Activated CD8-positive, alpha-beta memory T cell treated with anti-CD3 and anti-CD28 coated beads for 36 hours (primary cell): ENCODE measurements around the gene TMEM258. TPM values are rescaled to one million over a fixed set of nuclear protein-coding genes. Genes with fewer than 3 reads are reported as not detected.

Experiments
- CTCF ChIA-PET: fragments of 350-600 bp; sonication (Branson Sonifier 250); formaldehyde crosslinking; loops from one replicate; lab custom pipeline; 2021; ENCODE audit warnings: antibody characterized with exemption; lab: Charles Lee
- POLR2A ChIA-PET: fragments of 350-600 bp; sonication (Branson Sonifier 250); formaldehyde crosslinking; loops from one replicate; lab custom pipeline; 2021; ENCODE audit warnings: antibody characterized with exemption; lab: Charles Lee
- total RNA-seq, 2 experiments: library from RNA; stranded (reverse); gene quantifications; one replicate each; pipeline ENCODE4 v1.2.3, GENCODE V29; 2021

TMEM258 gene
- 100 to 1,000 TPM; 152 to 160 TPM for total RNA-seq

- CTCF ChIA-PET: interaction anchor here (1.2 to 2.6 kb wide), 6 partner anchors 13 to 316 kb away, joined by 3 to 7 read pairs (median 4); no protein-coding TSS in a partner anchor
- POLR2A ChIA-PET: interaction anchor here (0.6 to 1.2 kb wide), 3 partner anchors 23 to 174 kb away, joined by 3 to 6 read pairs (median 3); no protein-coding TSS in a partner anchor
These were observed at the start of gene TMEM258, which contains the start of gene FEN1 for GRCh38 chr11:61792310-61793082. TSS of gene TMEM258 (minus strand) at chr11:61792599. CDS start at chr11:61792558, 41 bp downstream. TSS of gene FEN1 (plus strand) at chr11:61792911. CDS start at chr11:61795362, 2,451 bp downstream.

- ChIA-PET POLR2A (interaction anchor here (0.7 kb wide), 1 partner anchor 55 kb away, joined by 3 read pairs; no protein-coding TSS in a partner anchor), CTCF (no interaction called here)
These were observed 49.5 kb upstream of the TMEM258 start for GRCh38 chr11:61841636-61842527.

DNA sequence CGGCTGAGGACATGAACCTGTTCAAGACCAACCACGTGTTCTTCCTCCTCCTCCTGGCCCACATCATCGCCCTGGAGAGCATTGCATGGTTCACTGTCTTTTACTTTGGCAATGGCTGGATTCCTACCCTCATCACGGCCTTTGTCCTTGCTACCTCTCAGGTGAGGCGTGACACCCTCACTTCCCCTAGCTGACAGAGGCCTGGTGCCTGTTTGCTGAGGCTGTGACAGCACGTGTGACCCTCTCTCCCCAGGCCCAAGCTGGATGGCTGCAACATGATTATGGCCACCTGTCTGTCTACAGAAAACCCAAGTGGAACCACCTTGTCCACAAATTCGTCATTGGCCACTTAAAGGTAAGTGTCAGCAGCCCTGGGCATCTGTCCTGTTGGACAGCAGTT lies 48.0 kb upstream of the TMEM258 start:
- CTCF ChIA-PET: interaction anchor here (0.6 to 0.9 kb wide), 2 partner anchors 43 to 93 kb away, joined by 4 to 5 read pairs; no protein-coding TSS in a partner anchor
- POLR2A ChIA-PET: no interaction called here

DNA sequence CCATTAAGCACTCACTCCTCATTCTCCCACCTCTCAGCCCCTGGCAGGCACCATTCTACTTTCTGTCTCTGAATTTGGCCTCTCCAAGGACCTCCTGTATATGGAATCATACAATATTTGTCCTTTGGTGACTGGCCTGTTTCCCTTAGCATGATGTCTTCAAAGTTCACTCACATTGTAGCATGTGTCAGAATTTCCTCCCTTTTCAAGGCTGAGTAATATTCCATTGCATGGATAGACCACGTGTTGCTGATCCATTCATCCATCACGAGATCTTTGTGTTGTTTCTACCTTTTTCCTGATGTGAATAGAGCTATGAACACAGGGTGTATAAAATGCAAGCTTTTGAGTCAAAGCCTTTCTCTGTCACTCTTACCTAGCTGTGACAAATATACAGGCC lies 47.3 kb upstream of the TMEM258 start:
- ChIA-PET POLR2A (no interaction called here), CTCF (no interaction called here)

DNA sequence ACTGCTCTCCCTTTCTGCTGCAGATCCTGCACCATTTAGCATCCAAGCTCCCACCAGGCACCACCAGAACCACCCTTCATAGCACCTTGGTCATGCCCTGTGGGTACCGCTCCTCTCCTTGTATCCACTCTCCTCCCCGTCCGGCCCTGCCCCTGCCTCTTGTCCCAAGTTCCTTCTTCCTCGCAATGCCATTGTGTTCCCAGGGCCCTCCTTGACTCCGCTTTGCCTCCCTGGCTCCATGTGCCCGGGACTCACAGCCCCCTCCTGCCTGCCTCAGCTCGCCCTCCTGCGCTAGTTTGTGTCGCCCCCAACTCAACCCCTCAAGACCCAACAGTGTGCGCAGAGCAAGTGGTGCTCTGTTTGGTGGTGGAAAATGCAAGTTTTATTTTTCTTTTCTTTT lies 46.5 kb upstream of the TMEM258 start:
- POLR2A ChIA-PET: no interaction called here

GRCh38 chr11:61838501-61838900 lies 46.1 kb upstream of the TMEM258 start:
- POLR2A ChIA-PET: no interaction called here
- CTCF ChIA-PET: no interaction called here

More for the DNA sequence above, 46.5 kb upstream of the TMEM258 start:
- CTCF ChIA-PET: no interaction called here

DNA sequence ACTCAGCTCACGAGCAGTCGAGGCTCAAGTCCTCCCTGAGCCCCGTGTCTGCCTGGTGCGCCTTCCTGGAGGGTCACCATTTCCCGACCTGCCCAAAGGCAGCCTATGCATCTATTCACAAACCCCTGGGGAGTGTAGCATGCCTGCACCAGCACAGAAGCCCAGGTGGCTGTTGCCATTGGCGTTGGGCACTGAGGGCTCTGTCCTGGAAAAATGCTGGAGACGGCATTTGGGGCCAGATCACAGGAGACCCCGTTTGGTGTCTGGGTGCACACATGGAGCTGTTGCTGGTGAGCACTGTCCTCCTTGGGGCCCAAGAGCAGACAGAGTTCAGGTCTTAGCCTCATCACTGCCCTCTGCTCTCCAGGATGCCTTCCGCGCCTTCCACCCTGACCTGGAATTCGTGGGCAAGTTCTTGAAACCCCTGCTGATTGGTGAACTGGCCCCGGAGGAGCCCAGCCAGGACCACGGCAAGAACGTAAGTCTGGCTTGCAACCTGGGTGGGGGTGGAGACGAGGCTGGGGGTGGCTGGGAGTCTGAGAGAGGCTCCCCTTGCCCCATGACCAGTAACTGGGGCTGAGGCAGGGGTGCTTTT lies 45.1 kb upstream of the TMEM258 start:
- CTCF ChIA-PET: no interaction called here
- POLR2A ChIA-PET: no interaction called here

DNA sequence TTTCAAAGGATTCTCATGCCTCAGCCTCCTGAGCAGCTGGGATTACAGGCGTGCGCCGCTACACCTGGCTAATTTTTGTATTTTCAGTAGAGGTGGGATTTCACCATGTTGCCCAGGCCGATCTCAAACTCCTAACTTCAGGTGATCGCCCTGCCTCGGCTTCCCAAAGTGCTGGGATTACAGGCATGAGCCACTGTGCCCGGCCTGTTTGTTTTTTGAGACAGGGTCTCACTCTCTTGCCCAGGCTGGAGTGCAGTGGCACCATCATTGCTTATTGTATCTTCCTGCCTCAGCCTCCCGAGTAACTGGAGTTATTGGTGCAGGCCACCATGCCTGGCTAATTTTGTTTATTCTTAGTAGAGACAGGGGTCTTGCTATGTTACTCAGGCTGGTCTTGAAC lies 43.8 kb upstream of the TMEM258 start:
- ChIA-PET CTCF (no interaction called here), POLR2A (no interaction called here)

DNA sequence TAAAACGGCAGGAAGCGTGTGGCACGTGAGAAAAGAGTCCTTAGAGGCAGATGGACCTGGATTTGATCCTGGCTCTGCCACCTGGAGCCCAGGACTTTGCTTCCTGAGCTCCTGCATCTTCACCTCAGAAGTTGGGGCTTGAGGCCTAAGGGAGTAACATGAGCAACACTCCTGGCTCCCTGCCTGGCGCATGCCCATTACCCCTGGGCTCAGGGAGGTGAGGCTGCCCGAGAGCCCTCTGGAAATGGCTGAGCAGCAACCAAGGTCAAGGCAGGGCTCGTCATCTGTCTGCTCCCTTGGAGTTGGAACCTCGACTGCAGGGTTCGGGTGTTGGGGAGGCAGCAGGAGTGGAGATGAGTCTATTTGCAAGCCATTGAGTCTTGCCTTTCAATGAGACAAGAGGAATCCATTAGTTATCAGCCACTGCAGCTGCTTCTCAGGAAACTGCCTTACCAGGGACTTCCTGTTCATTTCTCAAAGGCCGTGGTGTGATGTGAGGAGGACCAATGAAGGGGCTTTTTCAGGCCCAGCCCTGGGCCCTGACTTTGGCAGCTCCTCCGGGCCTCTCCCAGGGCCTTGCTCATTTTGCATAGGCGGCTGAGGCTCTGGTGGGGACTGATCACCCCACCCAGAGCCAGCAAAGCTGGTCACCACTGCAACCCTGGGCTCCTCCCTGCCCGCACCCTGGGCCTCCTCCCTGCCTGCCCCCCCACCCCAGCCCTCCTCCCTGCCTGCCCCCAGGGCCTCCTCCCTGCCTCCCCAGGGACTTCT lies 42.1 kb upstream of the TMEM258 start:
- CTCF ChIA-PET: interaction anchor here (1.1 to 1.4 kb wide), 3 partner anchors 37 to 248 kb away, joined by 4 to 5 read pairs (median 4); no protein-coding TSS in a partner anchor
- POLR2A ChIA-PET: no interaction called here

DNA sequence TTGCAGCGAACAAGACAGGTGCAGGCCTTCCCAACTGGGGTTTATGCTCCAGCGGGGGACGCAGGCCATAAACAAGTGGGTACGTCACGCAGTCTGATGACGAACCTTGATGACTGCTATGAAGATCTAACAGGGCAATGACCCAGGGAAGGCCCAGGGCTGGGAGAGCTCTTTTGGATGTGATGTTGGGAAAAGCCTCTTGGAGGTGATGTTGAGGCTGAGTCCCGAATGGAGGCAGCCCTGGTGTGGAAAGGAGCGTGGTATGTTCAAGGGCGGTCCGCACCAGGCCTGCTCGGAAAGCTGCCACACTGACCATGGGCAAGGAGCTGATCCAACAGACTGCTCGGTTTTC lies 41.5 kb upstream of the TMEM258 start:
- ChIA-PET CTCF (interaction anchor here (1.1 to 1.4 kb wide), 2 partner anchors 36 to 248 kb away, joined by 4 read pairs; no protein-coding TSS in a partner anchor), POLR2A (no interaction called here)

DNA sequence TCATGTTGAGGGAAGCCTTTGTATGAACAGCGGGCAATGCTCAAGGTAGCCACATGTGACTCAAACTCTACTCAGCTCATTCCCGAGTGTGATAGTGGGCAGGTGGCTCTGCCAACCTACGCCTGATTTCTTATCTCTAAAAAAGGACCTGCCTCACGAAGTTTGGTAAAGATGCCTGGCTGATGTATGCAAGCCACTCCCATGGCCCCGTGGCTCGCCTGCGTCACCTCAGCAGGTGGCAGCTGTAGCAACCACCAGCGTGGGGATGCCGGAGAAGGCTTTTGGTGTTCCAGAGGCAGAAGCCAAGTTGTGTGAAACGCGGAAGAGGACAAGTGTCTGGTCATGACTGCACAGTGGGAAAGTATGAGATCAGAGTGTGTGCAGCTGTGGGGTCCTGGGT lies 41.1 kb upstream of the TMEM258 start:
- ChIA-PET CTCF (interaction anchor here (1.1 kb wide), 1 partner anchor 36 kb away, joined by 4 read pairs; no protein-coding TSS in a partner anchor), POLR2A (no interaction called here)

DNA sequence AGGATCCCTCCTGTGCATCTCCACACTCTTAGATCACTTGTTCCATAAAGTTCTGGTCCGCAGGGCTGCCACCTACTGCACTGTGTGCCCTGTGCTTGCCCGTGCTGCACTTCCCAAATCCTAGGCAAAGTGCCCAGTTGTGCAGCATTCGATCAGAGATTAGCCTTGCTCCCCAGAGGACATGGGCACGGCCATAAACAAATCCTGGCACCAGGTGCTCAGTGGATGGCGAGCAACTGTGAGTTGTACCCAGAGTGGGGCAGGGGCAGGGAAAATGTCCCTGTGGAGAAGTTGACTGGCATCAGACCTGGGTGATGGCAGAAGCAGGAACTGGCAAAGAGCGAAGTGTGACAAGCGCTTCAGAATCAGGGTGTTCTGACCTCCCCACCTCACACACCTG lies 40.4 kb upstream of the TMEM258 start:
- POLR2A ChIA-PET: no interaction called here

DNA sequence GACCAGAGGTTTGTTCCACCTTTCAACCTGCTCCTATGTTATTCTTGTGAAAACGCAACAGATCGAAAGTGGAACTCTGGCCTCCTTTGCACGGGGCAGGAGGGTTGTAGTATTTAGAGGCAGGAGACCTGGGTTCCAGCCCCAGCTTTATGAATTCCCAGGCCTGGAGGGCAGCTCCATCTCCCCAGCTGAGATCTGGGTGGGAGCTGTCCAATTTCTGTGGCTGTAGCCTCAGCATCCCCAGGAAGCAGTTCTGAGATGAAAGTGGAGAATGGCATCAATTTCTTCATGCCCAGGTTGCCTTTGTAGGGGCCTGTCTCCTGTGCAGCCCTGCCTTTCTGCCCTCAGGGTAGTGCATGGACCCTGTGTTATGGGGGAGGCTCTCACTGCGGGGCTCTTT lies 39.8 kb upstream of the TMEM258 start:
- POLR2A ChIA-PET: no interaction called here
- CTCF ChIA-PET: no interaction called here

More for the DNA sequence above, 40.4 kb upstream of the TMEM258 start:
- CTCF ChIA-PET: no interaction called here

DNA sequence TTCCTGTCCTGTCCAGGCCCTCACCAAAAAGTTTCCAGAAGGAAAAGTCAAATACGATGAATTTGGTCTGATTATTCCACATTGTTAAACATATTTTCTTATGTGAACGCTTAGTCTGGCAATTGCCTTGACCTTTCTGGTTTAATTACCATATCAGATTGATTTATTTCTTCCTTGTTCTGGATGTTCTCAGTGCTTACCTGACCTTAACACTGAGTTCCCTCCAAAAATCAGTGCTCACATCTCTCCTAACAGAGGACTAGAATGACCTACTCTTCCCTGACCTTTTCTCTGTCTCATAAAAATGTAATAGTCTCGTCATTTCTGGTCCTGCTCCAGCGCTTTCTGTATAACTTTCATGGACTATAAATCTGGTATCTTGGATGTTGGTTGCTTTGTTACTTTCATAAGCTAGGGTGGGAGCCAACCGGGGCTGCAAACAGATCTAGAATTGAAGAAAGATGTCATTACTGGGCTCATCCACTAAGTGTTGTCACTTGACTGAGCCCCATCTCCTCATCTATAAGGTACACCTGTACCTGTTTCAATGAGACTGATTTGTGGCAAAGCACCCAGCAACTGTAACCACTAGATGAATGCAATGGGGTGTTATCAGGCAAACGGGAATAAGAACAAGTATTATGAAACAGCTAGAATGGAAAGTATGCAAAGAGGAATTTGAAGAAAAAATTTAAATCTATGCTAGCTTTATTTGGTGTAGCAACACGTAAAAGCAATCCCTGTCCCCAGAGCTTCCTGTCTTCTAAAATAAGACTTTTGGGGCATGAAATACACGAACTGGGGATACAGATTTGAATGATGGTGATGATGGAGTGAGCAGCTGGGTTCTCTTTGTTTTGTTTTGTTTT lies 38.1 kb upstream of the TMEM258 start:
- ChIA-PET POLR2A (no interaction called here), CTCF (no interaction called here)

DNA sequence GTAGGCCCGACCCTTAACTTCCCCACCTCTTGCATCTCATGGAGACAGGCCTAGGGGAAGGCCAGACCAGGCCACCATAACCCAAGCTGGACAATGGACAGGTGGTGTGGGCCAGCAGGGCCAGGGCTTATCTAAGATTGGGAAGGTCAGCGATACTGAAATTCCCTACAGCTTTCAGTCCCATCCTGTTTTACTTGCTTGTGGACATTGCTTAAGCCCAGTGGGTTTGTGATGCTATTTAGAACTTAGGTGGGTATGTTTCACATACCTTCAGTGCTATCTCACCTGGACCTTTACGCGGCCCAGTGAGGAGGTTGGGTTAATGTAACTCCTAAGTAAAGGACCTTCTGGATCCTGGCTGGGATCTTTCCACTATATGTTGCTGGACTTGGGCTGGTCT lies 37.4 kb upstream of the TMEM258 start:
- ChIA-PET POLR2A (no interaction called here), CTCF (interaction anchor here (1.1 kb wide), 1 partner anchor 15 kb away, joined by 3 read pairs; no protein-coding TSS in a partner anchor)

- CTCF ChIA-PET: interaction anchor here (1.1 to 2.1 kb wide), 3 partner anchors 14 to 284 kb away, joined by 3 to 9 read pairs (median 4); no protein-coding TSS in a partner anchor
- POLR2A ChIA-PET: interaction anchor here (0.5 to 1.6 kb wide), 5 partner anchors 9 to 274 kb away, joined by 3 to 5 read pairs (median 4); partner anchors contain the start of gene FADS3
These were observed 36.4 kb upstream of the TMEM258 start for GRCh38 chr11:61828629-61829407.

GRCh38 chr11:61828379-61828628 lies 35.9 kb upstream of the TMEM258 start:
- POLR2A ChIA-PET: interaction anchor here (0.6 to 1.6 kb wide), 4 partner anchors 8 to 63 kb away, joined by 3 to 5 read pairs (median 4); partner anchors contain the start of gene FADS3
- CTCF ChIA-PET: interaction anchor here (1.5 to 2.1 kb wide), 2 partner anchors 31 to 284 kb away, joined by 4 to 9 read pairs; no protein-coding TSS in a partner anchor
